Thymus (tissue), 11 donors: ENCODE measurements around the gene RER1. TPM values are rescaled to one million over a fixed set of nuclear protein-coding genes. Genes with fewer than 3 reads are reported as not detected.

Experiments used
- DNase-seq, 9 donors: peaks; one replicate each; pipeline ENCODE4 v3.0.0-alpha.2; 2013; ENCODE audit warnings: low spot score in 9 of 9, low read depth in 6 of 9, missing footprints in 1 of 9
- H3K27ac ChIP-seq, 2 donors: one replicate each; pipeline ENCODE4 v1.5.1; 2013; ENCODE audit warnings: control low read depth in 1 of 2, low read depth in 1 of 2, low read length in 1 of 2, mild to moderate bottlenecking in 1 of 2, moderate library complexity in 1 of 2
- H3K27me3 ChIP-seq, 2 donors: one replicate each; pipeline ENCODE4 v1.5.1; 2013; ENCODE audit warnings: low read length in 1 of 2; ENCODE audit not compliant: control insufficient read depth in 2 of 2, insufficient read depth in 1 of 2
- H3K36me3 ChIP-seq, 2 donors: one replicate each; pipeline ENCODE4 v1.5.1; 2013; ENCODE audit warnings: low read length in 1 of 2, mild to moderate bottlenecking in 1 of 2, moderate library complexity in 1 of 2; ENCODE audit not compliant: control insufficient read depth in 2 of 2, insufficient read depth in 2 of 2
- H3K4me1 ChIP-seq, 2 donors: one replicate each; pipeline ENCODE4 v1.5.1; 2013; ENCODE audit warnings: low read length in 2 of 2; ENCODE audit not compliant: control insufficient read depth in 2 of 2, insufficient read depth in 2 of 2
- H3K4me3 ChIP-seq, 2 donors: one replicate each; pipeline ENCODE4 v1.5.1; 2013; ENCODE audit warnings: low read length in 2 of 2, control low read depth in 1 of 2, mild to moderate bottlenecking in 1 of 2
- H3K9me3 ChIP-seq, 2 donors: one replicate each; pipeline ENCODE4 v1.5.1; 2013; ENCODE audit warnings: low read length in 1 of 2, mild to moderate bottlenecking in 1 of 2; ENCODE audit not compliant: control insufficient read depth in 2 of 2, insufficient read depth in 1 of 2
- WGBS: extraction: QIAGEN DNeasy Blood & Tissue Kit; methylation state at CpG from one replicate; pipeline ENCODE4 v1.1.7; 2013; 5-methylcytosine and 5-hydroxymethylcytosine counted together
- polyA plus RNA-seq: library from polyadenylated mRNA; stranded (reverse); fragments of 200-250 nt; gene quantifications from one replicate; pipeline ENCODE4 v1.2.3, GENCODE V29; 2013
- total RNA-seq: library from RNA; stranded (reverse); fragments of 120-200 nt; gene quantifications from one replicate; pipeline ENCODE4 v1.2.4, GENCODE V29; 2013
- donor health status: healthy.

RER1 gene
- total and polyA plus RNA-seq, 2 donors = 58.6 to 85.8 TPM

- Histone ChIP-seq H3K4me1 (peaks cover 0 to 3% of the 10 kb centered on the region in 2 donors), H3K4me3 (no peak overlapping the region), H3K27ac (no peak overlapping the region), H3K9me3 (no peaks in the 10 kb centered on the region), H3K36me3 (no peaks in the 10 kb centered on the region), H3K27me3 (no peaks in the 10 kb centered on the region)
- WGBS = 96% methylated on average over 13 of the region's 13 CpGs
- no peak for DNase-seq
Observed at GRCh38 chr1:2358072-2358471, 33.6 kb upstream of the RER1 start.

DNA sequence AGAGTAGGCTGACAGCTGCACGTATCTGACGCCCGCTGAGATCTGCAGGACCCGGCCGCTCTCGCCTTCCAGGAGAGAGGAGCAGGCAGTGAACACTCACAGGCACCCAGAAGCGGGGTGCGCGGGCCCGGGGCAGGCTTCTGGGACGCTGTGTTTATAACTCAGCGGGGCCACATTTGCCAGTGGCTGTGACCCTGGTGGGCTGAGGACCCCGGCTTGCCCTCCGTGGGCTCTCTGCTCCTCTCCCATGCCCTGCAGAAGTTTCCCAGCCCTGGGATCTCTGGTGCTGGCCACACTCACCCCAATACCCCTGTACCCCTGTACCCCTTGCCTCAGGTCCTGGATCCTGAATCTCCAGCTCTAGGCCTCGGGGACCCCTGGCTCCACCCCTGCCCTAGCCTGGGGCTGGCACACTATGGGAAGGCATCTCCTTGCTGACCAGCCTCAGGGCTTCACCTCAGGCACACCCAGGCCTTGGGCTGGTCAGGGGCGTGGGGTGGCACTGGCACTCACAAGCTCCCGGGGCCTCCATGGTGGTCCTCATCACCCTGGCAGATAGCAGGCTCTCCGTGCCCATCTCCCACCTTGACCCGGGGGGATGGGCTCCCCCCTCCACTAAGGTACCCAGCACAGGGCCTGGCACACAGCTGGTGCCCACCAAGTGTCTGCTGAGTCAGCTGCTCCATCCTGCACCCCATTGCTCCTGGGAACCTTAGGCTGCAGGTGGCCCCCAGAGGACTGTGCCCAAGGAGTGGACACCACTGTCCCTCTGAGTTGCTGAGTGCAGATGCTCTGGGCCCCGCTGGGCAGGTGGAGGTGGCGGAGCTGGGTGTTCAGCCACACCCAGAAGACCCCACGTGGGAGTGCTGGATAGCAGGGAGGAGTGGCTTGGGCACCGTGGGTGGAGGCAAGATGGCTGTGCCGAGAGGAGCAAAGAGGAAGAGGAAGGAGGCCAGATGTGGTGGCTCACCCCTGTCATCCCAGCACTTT, 32.7 kb upstream of the RER1 start:
- DNase-seq = no peak
- H3K36me3 ChIP-seq = no peaks in the 10 kb centered on the region
- WGBS = 90% methylated on average over 24 of the region's 24 CpGs
- H3K4me3 ChIP-seq = no peak overlapping the region
- no peaks in the 10 kb centered on the region for H3K27me3 ChIP-seq
- peaks cover 0 to 3% of the 10 kb centered on the region in 2 donors for H3K4me1 ChIP-seq
- H3K27ac ChIP-seq = no peak overlapping the region
- H3K9me3 ChIP-seq = no peaks in the 10 kb centered on the region

DNA sequence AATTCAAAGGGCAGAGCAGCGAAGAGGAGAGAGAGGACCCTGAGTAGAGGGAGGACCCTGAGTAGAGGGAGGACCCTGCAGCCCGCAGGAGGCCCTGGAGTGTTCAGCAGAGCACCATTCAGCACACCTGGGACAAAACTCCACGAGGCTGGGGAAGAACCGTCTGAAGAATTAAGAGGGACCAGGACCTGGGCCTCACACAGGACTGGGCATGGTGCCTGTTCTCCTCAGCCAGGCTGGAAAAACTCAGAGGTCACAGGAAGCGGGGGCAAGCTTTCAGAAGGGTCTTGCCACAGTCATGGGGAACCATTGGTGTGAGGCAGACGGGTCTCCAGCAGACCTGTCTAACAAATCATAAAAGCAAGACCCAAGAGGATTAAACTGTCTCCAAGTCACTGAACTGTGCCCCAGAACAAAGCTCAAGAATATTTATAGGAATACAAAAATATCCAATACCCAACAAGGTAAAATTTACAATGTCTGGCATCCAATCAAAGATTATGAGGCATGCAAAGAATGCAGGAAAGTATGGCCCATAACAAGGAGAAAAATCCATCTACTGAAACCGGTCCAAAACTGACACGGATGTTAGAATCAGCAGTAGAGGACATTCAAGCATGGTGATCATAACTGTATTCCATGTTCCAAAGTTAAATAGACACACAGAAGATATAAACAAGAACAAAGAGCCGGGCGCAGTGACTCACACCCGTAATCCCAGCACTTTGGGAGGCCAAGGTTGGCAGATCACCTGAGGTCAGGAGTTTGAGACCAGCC, 30.9 kb upstream of the RER1 start:
- WGBS = 89% methylated on average over 11 of the region's 11 CpGs
- Histone ChIP-seq H3K27me3 (no peaks in the 10 kb centered on the region), H3K9me3 (no peaks in the 10 kb centered on the region), H3K27ac (no peak overlapping the region), H3K4me1 (no peaks in the 10 kb centered on the region), H3K4me3 (no peak overlapping the region), H3K36me3 (no peaks in the 10 kb centered on the region)
- DNase-seq = no peak

DNA sequence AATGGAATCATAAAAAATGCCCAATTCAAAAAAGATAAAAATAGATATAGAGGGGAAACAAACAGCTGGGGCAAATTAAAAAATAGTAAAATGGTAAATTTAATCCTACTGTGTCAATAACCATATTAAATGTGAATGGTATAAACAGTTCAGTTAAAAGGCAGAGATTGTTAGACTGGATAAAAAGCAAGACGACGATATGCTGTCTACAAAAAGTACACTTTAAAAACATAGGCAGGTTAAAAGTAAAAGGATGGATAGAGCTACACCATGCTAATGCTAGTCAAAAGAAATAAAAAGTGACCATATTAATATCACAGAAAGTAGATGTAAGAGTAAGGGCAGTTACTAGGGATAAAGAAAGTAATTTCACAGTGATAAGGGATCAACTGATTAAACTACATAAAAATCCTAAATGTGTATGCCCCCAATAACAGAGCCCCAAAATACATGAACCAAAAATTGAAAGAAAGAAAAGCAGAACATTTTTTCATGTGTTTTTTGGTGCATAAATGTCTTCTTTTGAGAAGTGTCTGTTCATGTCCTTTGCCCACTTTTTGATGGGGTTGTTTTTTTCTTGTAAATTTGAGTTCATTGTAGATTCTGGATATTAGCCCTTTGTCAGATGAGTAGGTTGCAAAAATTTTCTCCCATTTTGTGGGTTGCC, 27.7 kb upstream of the RER1 start:
- no peak overlapping the region for H3K4me3 ChIP-seq
- no peaks in the 10 kb centered on the region for H3K27me3 ChIP-seq
- no peaks in the 10 kb centered on the region for H3K9me3 ChIP-seq
- H3K27ac ChIP-seq = no peak overlapping the region
- no peaks in the 10 kb centered on the region for H3K4me1 ChIP-seq
- H3K36me3 ChIP-seq = no peaks in the 10 kb centered on the region
- WGBS = 98% methylated on average over 2 of the region's 2 CpGs
- DNase-seq = no peak

GRCh38 chr1:2368053-2368744, 23.4 kb upstream of the RER1 start:
- H3K9me3 ChIP-seq = no peaks in the 10 kb centered on the region
- no peaks in the 10 kb centered on the region for H3K36me3 ChIP-seq
- no peak overlapping the region for H3K27ac ChIP-seq
- DNase-seq = no peak
- H3K27me3 ChIP-seq = no peaks in the 10 kb centered on the region
- no peak overlapping the region for H3K4me3 ChIP-seq
- 97% methylated on average over 8 of the region's 8 CpGs for WGBS
- H3K4me1 ChIP-seq = no peaks in the 10 kb centered on the region

DNA sequence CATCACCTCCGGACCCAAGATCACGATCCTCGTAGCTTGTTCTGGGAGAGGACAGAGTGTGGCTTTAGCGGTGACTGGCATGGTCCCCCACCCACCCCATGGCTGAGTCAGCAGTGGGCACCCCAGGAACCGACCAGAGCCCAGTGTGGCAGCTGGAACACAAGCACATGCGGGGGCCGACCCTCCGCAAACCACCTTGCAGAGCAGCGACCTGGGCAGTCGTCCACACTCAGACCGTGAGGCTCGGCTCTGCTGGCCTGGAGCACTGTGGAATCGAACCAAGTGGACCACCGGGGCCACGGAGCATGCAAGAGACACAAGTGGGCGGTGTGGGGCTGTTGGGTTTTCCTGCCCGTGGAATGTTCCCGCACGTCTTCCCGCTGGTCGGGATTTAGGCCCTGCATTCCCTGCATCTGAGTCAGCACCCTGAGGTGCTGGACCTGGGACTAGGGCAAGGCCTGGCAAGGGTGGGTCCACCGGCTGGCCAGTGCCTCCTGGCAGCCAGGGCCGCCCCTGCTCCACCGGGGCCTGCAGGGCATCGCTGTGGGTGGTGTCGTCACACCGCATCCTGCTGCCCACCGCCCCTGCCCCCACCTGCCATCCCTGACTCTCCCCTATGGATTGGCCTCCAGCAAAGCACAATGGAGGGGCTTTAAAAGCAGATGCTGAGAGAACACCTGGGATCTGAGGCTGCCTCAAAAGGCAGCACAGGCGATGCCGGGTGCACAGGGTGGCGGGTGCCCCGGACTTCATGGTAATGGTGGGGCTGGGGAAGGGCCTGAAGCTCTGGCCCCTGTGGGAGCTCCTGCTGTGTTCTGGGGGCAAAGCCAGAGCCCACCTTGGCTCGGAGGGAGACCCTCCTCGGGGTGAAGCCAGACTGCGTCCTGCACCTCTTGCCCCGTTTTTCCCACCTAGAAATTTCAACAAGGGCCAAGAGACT, 18.8 kb upstream of the RER1 start:
- Histone ChIP-seq H3K4me3 (no peak overlapping the region), H3K9me3 (no peaks in the 10 kb centered on the region), H3K4me1 (no peaks in the 10 kb centered on the region), H3K27me3 (no peaks in the 10 kb centered on the region), H3K36me3 (no peaks in the 10 kb centered on the region), H3K27ac (no peak overlapping the region)
- no peak for DNase-seq
- 97% methylated on average over 36 of the region's 36 CpGs for WGBS

- no peaks in the 10 kb centered on the region for H3K9me3 ChIP-seq
- WGBS = 96% methylated on average over 20 of the region's 20 CpGs
- H3K36me3 ChIP-seq = no peaks in the 10 kb centered on the region
- no peak overlapping the region for H3K27ac ChIP-seq
- H3K27me3 ChIP-seq = no peaks in the 10 kb centered on the region
- DNase-seq = no peak
- H3K4me1 ChIP-seq = no peaks in the 10 kb centered on the region
- H3K4me3 ChIP-seq = no peak overlapping the region
Observed at GRCh38 chr1:2373551-2374251, 17.9 kb upstream of the RER1 start.
